Stimulated activated naive CD8-positive, alpha-beta T cell treated with anti-CD3 and anti-CD28 coated beads, Interleukin-15, Interleukin-2, amounts not matched to agents 100 ng/mL and 50 ng/mL, for 24 hours (primary cell): ENCODE measurements around the gene NACAD.

Experiments used
- H3K27ac Mint-ChIP-seq: one replicate; pipeline ENCODE4 v1.8.0; 2021; ENCODE audit warnings: mild to moderate bottlenecking, mixed read lengths
- H3K27me3 Mint-ChIP-seq: one replicate; pipeline ENCODE4 v1.8.0; 2021; ENCODE audit warnings: mixed read lengths
- H3K36me3 Mint-ChIP-seq: one replicate; pipeline ENCODE4 v1.8.0; 2021; ENCODE audit warnings: low read depth, mixed read lengths
- H3K4me1 Mint-ChIP-seq: one replicate; pipeline ENCODE4 v1.8.0; 2021; ENCODE audit warnings: low read depth, mixed read lengths
- H3K4me3 Mint-ChIP-seq: one replicate; pipeline ENCODE4 v1.8.0; 2021; ENCODE audit warnings: mild to moderate bottlenecking, mixed read lengths
- H3K9me3 Mint-ChIP-seq: one replicate; pipeline ENCODE4 v1.8.0; 2021; ENCODE audit warnings: mixed read lengths

The NACAD gene

GRCh38 chr7:45087301-45088145, 1.2 kb downstream of the NACAD start:
- Mint-ChIP-seq H3K9me3 (no peaks in the 10 kb centered on the region), H3K4me3 (peak overlapping the region; percentile 23), H3K36me3 (no peaks in the 10 kb centered on the region), H3K4me1 (peaks cover 4% of the 10 kb centered on the region), H3K27me3 (peaks cover 7% of the 10 kb centered on the region), H3K27ac (no peak overlapping the region)

- Mint-ChIP-seq H3K9me3 (no peaks in the 10 kb centered on the region), H3K27ac (no peak overlapping the region), H3K27me3 (peaks cover 7% of the 10 kb centered on the region), H3K4me1 (peaks cover 4% of the 10 kb centered on the region), H3K4me3 (no peak overlapping the region), H3K36me3 (no peaks in the 10 kb centered on the region)
Observed at GRCh38 chr7:45086331-45087065, 2.3 kb downstream of the NACAD start.

- no peak overlapping the region for H3K27ac Mint-ChIP-seq
- peaks cover 7% of the 10 kb centered on the region for H3K27me3 Mint-ChIP-seq
- H3K9me3 Mint-ChIP-seq = no peaks in the 10 kb centered on the region
- H3K4me1 Mint-ChIP-seq = peaks cover 4% of the 10 kb centered on the region
- H3K36me3 Mint-ChIP-seq = no peaks in the 10 kb centered on the region
- H3K4me3 Mint-ChIP-seq = no peak overlapping the region
Observed at GRCh38 chr7:45085619-45086200, 3.1 kb downstream of the NACAD start.

GRCh38 chr7:45084901-45085618, 3.7 kb downstream of the NACAD start:
- Mint-ChIP-seq H3K4me1 (peaks cover 4% of the 10 kb centered on the region), H3K36me3 (no peaks in the 10 kb centered on the region), H3K27ac (no peak overlapping the region), H3K4me3 (no peak overlapping the region), H3K27me3 (peaks cover 7% of the 10 kb centered on the region), H3K9me3 (no peaks in the 10 kb centered on the region)

- Mint-ChIP-seq H3K27ac (no peak overlapping the region), H3K4me3 (no peak overlapping the region)
Observed at GRCh38 chr7:45084336-45084735, 4.4 kb downstream of the NACAD start.

GRCh38 chr7:45082831-45083331, 5.9 kb downstream of the NACAD start:
- no peaks in the 10 kb centered on the region for H3K27me3 Mint-ChIP-seq
- H3K36me3 Mint-ChIP-seq = no peaks in the 10 kb centered on the region
- no peak overlapping the region for H3K27ac Mint-ChIP-seq
- no peak overlapping the region for H3K4me3 Mint-ChIP-seq
- no peaks in the 10 kb centered on the region for H3K9me3 Mint-ChIP-seq
- no peaks in the 10 kb centered on the region for H3K4me1 Mint-ChIP-seq

More at GRCh38 chr7:45084336-45084735, 4.4 kb downstream of the NACAD start:
- Mint-ChIP-seq H3K9me3 (no peaks in the 10 kb centered on the region), H3K27me3 (peaks cover under 1% of the 10 kb centered on the region), H3K4me1 (peaks cover under 1% of the 10 kb centered on the region), H3K36me3 (no peaks in the 10 kb centered on the region)

- H3K27ac Mint-ChIP-seq = no peak overlapping the region
Observed at GRCh38 chr7:45082031-45082830, 6.5 kb downstream of the NACAD start.

GRCh38 chr7:45081670-45081974, 7.1 kb downstream of the NACAD start:
- Mint-ChIP-seq H3K36me3 (no peaks in the 10 kb centered on the region), H3K27ac (no peak overlapping the region)

More at GRCh38 chr7:45082031-45082830, 6.5 kb downstream of the NACAD start:
- no peaks in the 10 kb centered on the region for H3K36me3 Mint-ChIP-seq
- H3K27me3 Mint-ChIP-seq = no peaks in the 10 kb centered on the region
- H3K4me3 Mint-ChIP-seq = no peak overlapping the region
- no peaks in the 10 kb centered on the region for H3K9me3 Mint-ChIP-seq
- no peaks in the 10 kb centered on the region for H3K4me1 Mint-ChIP-seq

GRCh38 chr7:45080958-45081669, 7.7 kb downstream of the NACAD start:
- no peaks in the 10 kb centered on the region for H3K9me3 Mint-ChIP-seq
- no peaks in the 10 kb centered on the region for H3K4me1 Mint-ChIP-seq
- H3K27ac Mint-ChIP-seq = no peak overlapping the region
- no peaks in the 10 kb centered on the region for H3K36me3 Mint-ChIP-seq
- H3K4me3 Mint-ChIP-seq = no peak overlapping the region
- H3K27me3 Mint-ChIP-seq = no peaks in the 10 kb centered on the region

More at GRCh38 chr7:45081670-45081974, 7.1 kb downstream of the NACAD start:
- no peaks in the 10 kb centered on the region for H3K4me1 Mint-ChIP-seq
- no peaks in the 10 kb centered on the region for H3K27me3 Mint-ChIP-seq
- H3K9me3 Mint-ChIP-seq = no peaks in the 10 kb centered on the region
- no peak overlapping the region for H3K4me3 Mint-ChIP-seq

- peaks cover under 1% of the 10 kb centered on the region for H3K36me3 Mint-ChIP-seq
- no peak overlapping the region for H3K27ac Mint-ChIP-seq
- H3K27me3 Mint-ChIP-seq = no peaks in the 10 kb centered on the region
- H3K9me3 Mint-ChIP-seq = no peaks in the 10 kb centered on the region
- H3K4me3 Mint-ChIP-seq = no peak overlapping the region
- H3K4me1 Mint-ChIP-seq = no peaks in the 10 kb centered on the region
Observed at GRCh38 chr7:45080265-45080957, 8.4 kb downstream of the NACAD start.

- Mint-ChIP-seq H3K9me3 (no peaks in the 10 kb centered on the region), H3K27ac (peak overlapping the region; percentile 40), H3K27me3 (no peaks in the 10 kb centered on the region)
Observed at GRCh38 chr7:45078125-45078681, 10.6 kb downstream of the NACAD start.

GRCh38 chr7:45077579-45077978, 11.2 kb downstream of the NACAD start:
- Mint-ChIP-seq H3K36me3 (peaks cover 7% of the 10 kb centered on the region), H3K27ac (peak overlapping the region; percentile 40), H3K27me3 (no peaks in the 10 kb centered on the region), H3K9me3 (no peaks in the 10 kb centered on the region), H3K4me1 (no peaks in the 10 kb centered on the region), H3K4me3 (no peak overlapping the region)

More at GRCh38 chr7:45078125-45078681, 10.6 kb downstream of the NACAD start:
- H3K36me3 Mint-ChIP-seq = peaks cover 7% of the 10 kb centered on the region
- no peaks in the 10 kb centered on the region for H3K4me1 Mint-ChIP-seq
- H3K4me3 Mint-ChIP-seq = no peak overlapping the region

- Mint-ChIP-seq H3K27ac (no peak overlapping the region), H3K4me1 (no peaks in the 10 kb centered on the region)
Observed at GRCh38 chr7:45076946-45077345, 11.8 kb downstream of the NACAD start.

More at GRCh38 chr7:45076946-45077345, 11.8 kb downstream of the NACAD start:
- H3K9me3 Mint-ChIP-seq = no peaks in the 10 kb centered on the region
- no peaks in the 10 kb centered on the region for H3K27me3 Mint-ChIP-seq
- H3K36me3 Mint-ChIP-seq = peaks cover 7% of the 10 kb centered on the region
- no peak overlapping the region for H3K4me3 Mint-ChIP-seq
